SK-N-DZ (cell line): ENCODE measurements around the gene CACNA1B.
"Not testable (repeated sequence)": the region's sequence is repeated elsewhere in the genome, so short reads cannot be mapped to it uniquely, and the experiment has no call there.

Source experiments
- DNase-seq: peaks from one replicate; pipeline ENCODE4 v3.0.0-alpha.2; 2015; ENCODE audit warnings: low spot score

CACNA1B gene

GRCh38 chr9:138095813-138096518 lies 218.4 kb downstream of the CACNA1B start:
- no peak for DNase-seq

- no peak for DNase-seq
Observed at GRCh38 chr9:138096519-138096845, 218.9 kb downstream of the CACNA1B start.

- no peak for DNase-seq
Observed at GRCh38 chr9:138097501-138097991, 220.0 kb downstream of the CACNA1B start.

GRCh38 chr9:138098116-138098907 lies 220.7 kb downstream of the CACNA1B start:
- no peak for DNase-seq

GRCh38 chr9:138098908-138099791 lies 221.6 kb downstream of the CACNA1B start:
- no peak for DNase-seq

- no peak for DNase-seq
Observed at GRCh38 chr9:138099803-138100598, 222.4 kb downstream of the CACNA1B start.

GRCh38 chr9:138100711-138101350 lies 223.2 kb downstream of the CACNA1B start:
- DNase-seq: no peak

GRCh38 chr9:138101444-138102234 lies 224.1 kb downstream of the CACNA1B start:
- DNase-seq: no peak

- no peak for DNase-seq
Observed at GRCh38 chr9:138102246-138103051, 224.9 kb downstream of the CACNA1B start.

- DNase-seq: no peak
Observed at GRCh38 chr9:138103111-138103848, 225.7 kb downstream of the CACNA1B start.

- DNase-seq: no peak
Observed at GRCh38 chr9:138103849-138104206, 226.2 kb downstream of the CACNA1B start.

- DNase-seq: no peak
Observed at GRCh38 chr9:138104251-138105122, 226.9 kb downstream of the CACNA1B start.

GRCh38 chr9:138105123-138105415 lies 227.5 kb downstream of the CACNA1B start:
- DNase-seq: no peak

GRCh38 chr9:138105561-138106505 lies 228.3 kb downstream of the CACNA1B start:
- DNase-seq: no peak

GRCh38 chr9:138107039-138107438 lies 229.5 kb downstream of the CACNA1B start:
- not testable (repeated sequence) for DNase-seq

- DNase-seq: no peak
Observed at GRCh38 chr9:138111607-138112006, 234.0 kb downstream of the CACNA1B start.
